NCI-H510A treated with DMSO at 0.1 percent for 48 hours (cell line): ENCODE results near the gene DOCK10.

Experiments
- DNase-seq: peaks from one replicate; lab custom pipeline; 2025; lab: John Stamatoyannopoulos, UW

The DOCK10 gene

GRCh38 chr2:224833986-224834385, 208.3 kb downstream of the DOCK10 start:
- no peak for DNase-seq

- no peak for DNase-seq
These were observed 210.1 kb downstream of the DOCK10 start for GRCh38 chr2:224832207-224832606.

GRCh38 chr2:224831530-224831929, 210.7 kb downstream of the DOCK10 start:
- DNase-seq: no peak

GRCh38 chr2:224820283-224820991, 221.8 kb downstream of the DOCK10 start:
- no peak for DNase-seq

- peak; percentile 57 for DNase-seq
These were observed 223.2 kb downstream of the DOCK10 start for GRCh38 chr2:224819075-224819474.

GRCh38 chr2:224817676-224818075, 224.6 kb downstream of the DOCK10 start:
- DNase-seq: no peak

- DNase-seq: no peak
These were observed 225.5 kb downstream of the DOCK10 start for GRCh38 chr2:224816816-224817215.

GRCh38 chr2:224813578-224813977, 228.7 kb downstream of the DOCK10 start:
- DNase-seq: no peak

- no peak for DNase-seq
These were observed 234.9 kb downstream of the DOCK10 start for GRCh38 chr2:224807153-224807964.

GRCh38 chr2:224803930-224804329, 238.3 kb downstream of the DOCK10 start:
- DNase-seq: no peak

- no peak for DNase-seq
These were observed 239.9 kb downstream of the DOCK10 start for GRCh38 chr2:224802407-224802806.

GRCh38 chr2:224801360-224801759, 240.9 kb downstream of the DOCK10 start:
- no peak for DNase-seq

GRCh38 chr2:224799691-224800090, 242.6 kb downstream of the DOCK10 start:
- no peak for DNase-seq

GRCh38 chr2:224798180-224798579, 244.1 kb downstream of the DOCK10 start:
- no peak for DNase-seq

- DNase-seq: no peak
These were observed 245.5 kb downstream of the DOCK10 start for GRCh38 chr2:224796695-224797305.

- no peak for DNase-seq
These were observed 248.3 kb downstream of the DOCK10 start for GRCh38 chr2:224793946-224794345.

- no peak for DNase-seq
These were observed 255.4 kb downstream of the DOCK10 start for GRCh38 chr2:224786848-224787247.

- no peak for DNase-seq
These were observed 260.9 kb downstream of the DOCK10 start for GRCh38 chr2:224781400-224781799.

- no peak for DNase-seq
These were observed 261.4 kb downstream of the DOCK10 start for GRCh38 chr2:224780823-224781222.

- no peak for DNase-seq
These were observed 262.2 kb downstream of the DOCK10 start for GRCh38 chr2:224780106-224780505.

GRCh38 chr2:224778474-224778877, 263.8 kb downstream of the DOCK10 start:
- peak; percentile 52 for DNase-seq

- no peak for DNase-seq
These were observed 264.7 kb downstream of the DOCK10 start for GRCh38 chr2:224777559-224777930.
